GM21367 (cell line): Measurements from ENCODE around the gene RAB24.
"Not testable (repeated sequence)": the region's sequence is repeated elsewhere in the genome, so short reads cannot be mapped to it uniquely, and the experiment has no call there.

Experiments
- ATAC-seq: cut with Tn5 transposase; IDR thresholded peaks from one replicate; pipeline ENCODE4 v1.9.1; 2021; ENCODE audit not compliant: unreplicated experiment

The RAB24 gene

DNA sequence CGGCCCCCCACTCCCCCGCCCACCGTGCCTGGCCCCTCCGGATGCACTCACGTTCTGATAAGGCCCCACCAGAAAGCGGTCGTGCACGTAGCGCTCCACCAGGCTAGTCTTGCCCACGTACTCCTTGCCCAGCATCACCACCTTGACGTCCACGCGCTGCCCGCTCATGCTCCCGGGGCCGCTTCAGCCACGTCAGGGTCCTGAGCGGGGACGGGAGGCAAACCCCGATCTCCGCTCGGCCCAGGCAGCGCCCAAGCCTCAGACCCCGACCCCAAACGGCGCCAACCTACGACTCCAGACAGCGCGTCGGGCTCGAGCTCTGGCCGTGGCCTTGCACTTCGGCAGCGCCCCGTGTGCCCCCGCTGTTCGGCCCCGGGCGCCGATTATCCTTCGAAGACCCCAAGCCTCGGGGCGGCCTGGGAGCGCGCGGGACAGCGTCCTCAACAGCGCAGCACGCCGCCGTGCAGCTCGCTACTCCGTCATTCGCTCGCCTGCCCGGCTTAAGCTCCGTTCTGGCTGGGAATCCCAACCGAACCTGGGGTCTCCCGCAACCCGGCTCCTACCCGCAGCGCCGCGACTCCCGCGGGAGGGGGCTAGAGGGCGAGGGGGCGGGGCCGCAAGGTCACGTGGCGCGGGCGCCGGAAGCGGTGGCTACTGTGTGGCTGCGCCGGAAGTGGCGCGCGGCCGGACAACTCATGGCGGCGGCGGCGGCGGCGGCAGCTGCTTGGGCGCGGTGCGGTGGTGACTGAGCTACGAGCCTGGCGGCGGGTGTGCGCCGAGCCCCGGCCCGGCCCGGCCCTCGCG, at the start of gene RAB24, which contains the start of gene PRELID1:
TSS of gene RAB24 (minus strand) at position 599 of the 804 bp plus-strand sequence. CDS start at position 168, 431 bp downstream.
TSS of gene PRELID1 (plus strand) at position 679 of the 804 bp plus-strand sequence. CDS start 187 bp downstream, outside the sequence.
- peak; percentile 56 for ATAC-seq

DNA sequence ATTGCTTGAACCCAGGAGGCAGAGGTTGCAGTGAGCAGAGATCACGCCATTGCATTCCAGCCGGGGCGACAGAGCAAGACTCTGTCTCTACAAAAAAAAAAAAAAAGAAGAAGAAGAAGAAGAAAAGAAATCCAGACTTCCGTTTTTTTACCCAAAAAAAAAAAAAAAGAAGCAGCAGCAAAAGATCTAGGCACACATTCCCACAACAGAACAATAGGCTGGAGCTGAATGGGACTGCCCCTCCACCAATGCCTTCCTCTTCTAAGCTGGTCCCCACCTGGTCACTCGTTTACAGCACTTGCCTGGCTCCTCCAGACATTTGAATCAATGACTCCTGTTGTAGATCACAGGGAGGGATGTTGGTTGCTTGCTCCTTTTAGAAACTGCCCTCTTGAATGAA, 49.6 kb upstream of the RAB24 start:
- ATAC-seq = no peak

DNA sequence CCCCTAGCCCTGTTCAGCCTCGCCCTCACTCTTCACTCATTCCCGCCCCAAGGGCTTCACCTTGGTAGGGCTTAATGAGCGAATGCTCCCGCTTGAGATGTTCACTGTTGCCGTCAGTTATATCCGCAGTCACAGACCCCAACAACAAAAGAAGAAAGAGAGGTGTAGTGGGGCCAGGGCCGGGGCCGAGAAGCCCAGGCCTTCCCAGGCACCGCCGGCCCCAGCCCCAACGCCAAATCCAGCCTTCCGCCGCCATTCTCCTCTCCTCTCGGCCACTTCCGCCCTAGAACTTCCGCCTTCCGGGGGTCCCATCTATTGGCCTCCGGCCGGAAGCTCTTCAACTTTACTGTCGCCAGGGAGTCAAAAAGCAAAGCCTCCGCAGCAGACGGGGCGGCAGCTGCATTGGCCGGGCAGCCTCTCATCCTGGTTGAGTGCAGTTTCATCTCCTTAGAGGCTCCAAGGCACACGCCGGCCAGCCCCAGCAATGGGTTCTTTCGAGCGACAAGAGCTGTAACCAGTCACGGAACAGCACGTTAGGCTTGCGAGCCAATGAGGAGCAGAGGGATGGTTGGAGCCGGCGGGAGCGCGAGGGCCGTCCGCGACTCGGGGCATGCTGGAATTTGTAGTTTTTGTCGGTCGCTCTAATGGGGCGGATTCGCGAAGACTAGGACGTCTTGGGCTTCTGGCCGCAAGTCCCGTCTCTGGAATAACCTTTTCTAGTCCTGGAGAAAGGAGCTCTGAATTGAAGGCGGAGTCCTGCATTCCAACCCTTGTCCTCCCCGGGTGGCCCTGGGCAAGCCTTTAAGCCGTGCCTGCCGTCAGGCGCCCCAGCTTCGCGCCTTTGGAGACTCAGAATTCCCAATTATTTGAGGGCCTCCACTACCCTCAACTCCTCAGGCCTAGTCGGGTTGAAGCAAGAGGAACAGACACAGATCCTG, 48.1 kb upstream of the RAB24 start, which contains the start of gene LMAN2:
TSS of gene LMAN2 (minus strand) at position 277 of the 938 bp plus-strand sequence. CDS start at position 256, 21 bp downstream.
- ATAC-seq = peak; percentile 86

DNA sequence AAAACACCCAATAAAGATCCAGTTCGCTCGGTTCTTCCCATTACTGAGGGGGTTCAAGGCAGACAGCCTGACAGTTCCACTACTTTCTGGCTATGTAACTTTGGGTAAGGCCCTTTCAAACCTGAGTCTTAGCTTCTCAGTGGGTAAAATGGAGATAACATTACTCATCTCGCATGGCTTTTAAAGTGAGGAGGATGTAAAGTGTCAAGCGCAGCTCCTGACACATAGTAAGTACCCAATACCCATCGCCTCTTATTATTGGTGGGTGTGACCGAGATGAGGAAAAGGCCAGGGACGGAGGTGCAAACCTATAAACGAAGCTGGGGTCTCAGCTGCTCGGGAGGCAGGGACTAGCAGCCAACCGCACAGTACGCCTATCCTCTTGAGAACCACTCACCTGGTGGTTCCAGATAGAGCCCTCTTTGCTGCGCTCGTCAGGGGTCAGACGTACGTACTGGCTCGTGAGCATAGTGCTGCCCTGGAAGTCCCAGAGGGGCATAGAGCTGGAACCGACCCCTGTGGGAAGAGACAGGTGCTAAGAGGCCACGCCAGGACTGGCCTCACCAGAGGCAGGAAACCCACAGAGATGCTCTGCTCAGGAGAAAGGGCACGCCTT, 47.4 kb upstream of the RAB24 start:
- peak; percentile 6 for ATAC-seq

DNA sequence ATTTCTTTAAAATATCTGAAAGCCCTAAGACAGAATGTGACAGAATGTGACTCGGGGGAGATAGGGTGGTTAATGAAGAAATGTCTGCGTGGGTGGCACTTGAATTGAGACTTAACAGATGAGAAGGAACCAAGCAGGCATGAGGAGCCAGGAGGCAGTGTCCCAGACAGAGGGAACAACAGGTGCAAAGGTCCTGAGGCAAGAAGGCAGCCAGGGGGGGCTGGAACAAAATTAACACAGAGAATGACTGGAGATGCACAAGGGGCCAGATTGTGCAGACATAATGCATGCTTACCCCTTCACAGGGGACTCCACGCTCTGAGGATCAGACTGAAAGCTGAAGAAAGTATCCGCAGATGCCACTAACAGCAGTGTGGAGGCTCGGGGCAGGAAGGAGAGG, 46.2 kb upstream of the RAB24 start:
- ATAC-seq = no peak

DNA sequence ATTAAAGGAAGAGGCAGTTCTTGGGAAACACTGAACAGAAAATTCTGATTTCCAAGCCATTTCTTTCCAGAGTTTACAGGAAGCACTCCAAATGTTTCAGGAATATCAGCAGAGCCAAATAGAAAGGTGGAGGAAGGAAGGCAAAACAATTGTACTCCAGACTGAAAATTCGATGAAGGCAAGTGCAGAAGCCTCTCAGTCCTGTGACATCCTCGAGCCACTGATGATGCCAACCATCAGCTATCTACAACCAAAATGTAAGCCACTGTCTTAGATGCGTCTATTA, 45.8 kb upstream of the RAB24 start:
- ATAC-seq = no peak

DNA sequence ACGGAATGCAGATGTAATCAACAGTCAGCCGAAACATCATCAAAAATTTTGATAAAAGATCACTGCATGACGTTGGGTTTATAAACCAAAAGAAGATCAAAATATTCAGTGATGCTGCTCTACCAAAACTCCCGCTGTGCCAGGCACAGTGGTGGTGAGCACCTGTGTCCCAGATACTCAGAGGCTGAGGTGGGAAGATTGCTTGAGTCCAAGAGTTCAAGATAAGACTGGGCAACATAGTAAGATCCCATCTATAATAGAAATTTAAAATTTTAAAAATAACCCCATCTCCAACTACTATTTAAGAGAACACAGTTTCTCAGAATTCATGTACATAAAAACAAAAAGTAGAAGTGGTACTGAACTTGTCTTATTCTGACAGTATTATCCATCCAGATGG, 44.2 kb upstream of the RAB24 start:
- no peak for ATAC-seq

DNA sequence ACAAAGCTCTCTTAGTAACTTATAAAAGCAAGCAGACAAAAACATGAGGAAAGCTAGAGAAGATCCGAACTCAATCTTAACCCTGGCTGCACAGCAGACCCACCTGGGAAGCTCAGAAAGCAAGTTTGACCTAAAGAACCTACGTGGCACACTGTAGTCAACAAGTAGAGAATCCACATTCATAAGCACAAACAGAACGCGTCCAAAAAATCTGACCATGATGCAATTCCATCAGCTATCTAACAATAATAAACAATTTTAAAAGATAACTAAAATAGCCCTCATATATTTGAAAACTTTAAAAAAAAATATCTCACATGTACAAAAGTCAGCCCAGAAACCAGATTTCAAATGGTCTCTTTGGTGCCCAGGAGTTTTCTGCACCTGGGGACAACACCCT, 43.3 kb upstream of the RAB24 start:
- no peak for ATAC-seq

DNA sequence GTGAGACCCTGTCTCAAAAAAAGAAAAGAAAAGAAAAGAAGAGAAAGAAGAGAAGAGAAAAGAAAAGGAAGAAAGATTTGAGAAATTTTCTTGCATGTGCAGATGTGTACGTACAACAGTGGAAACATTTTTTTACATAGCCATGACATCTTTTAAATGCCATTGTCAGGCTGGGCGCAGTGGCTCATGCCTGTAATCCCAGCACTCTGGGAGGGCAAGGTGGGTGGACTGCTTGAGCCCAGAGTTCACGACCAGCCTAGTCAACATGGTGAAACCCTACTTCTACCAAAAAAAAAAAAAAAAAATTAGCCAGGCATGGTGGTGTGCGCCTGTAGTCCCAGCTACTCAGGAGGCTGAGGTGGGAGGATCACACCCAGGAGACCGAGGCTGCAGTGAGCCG, 41.4 kb upstream of the RAB24 start:
- no peak for ATAC-seq

DNA sequence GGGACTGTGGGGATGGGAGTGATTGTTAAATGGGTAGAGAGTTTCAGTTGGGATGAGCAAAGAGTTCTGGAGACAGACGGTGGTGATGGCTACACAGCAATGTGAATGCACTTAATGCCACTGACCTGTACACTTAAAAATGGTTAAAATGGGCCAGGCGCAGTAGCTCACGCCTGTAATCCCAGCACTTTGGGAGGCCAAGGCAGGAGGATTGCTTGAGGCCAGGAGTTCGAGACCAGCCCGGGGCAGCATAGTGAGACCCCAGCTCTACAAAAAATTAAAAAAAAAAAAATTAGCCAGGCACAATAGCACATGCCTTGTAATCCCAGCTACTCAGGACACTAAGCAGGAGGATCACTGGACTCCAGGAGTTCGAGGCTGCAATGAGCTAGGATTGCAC, 40.3 kb upstream of the RAB24 start:
- no peak for ATAC-seq

DNA sequence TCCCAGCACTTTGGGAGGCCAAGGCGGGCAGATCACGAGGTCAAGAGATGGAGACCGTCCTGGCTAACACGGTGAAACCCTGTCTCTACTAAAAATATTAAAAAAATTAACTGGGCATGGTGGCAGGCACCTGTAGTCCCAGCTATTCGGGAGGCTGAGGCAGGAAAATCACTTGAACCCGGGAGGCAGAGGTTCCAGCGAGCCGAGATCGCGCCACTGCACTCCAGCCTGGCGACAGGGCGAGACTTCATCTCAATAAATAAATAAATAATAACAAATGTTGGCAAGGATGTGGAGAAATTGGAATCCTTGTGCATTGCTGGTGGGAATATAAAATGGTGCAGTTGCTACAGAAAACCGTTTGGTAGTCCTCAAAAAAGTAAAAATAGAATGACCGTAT, 39.5 kb upstream of the RAB24 start:
- not testable (repeated sequence) for ATAC-seq

DNA sequence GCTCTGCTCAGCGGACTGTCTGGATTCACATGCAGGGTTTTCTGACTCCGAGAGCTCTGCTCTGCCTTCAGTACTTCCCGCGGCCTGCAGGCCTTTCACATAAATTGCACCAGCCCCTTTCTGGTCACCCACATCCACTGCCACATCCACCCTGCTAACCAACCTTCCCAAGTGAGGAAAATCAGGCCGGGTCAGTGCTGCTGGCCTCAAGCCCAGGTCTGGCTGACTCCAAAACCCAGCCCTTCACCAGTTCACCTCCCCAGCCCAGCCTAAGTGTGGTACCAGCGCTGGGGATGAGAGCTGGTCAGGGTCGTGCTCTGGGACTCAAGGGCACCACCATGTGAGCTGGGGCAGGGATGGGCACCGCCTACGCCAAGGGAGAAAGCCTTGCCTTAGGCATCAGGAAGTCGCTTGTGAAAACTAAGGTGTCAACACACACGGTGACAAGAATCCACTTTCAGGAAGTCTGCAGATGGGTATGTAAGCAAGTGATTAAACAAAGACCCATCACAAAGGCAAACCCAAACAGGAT, 35.7 kb upstream of the RAB24 start:
- ATAC-seq = no peak

DNA sequence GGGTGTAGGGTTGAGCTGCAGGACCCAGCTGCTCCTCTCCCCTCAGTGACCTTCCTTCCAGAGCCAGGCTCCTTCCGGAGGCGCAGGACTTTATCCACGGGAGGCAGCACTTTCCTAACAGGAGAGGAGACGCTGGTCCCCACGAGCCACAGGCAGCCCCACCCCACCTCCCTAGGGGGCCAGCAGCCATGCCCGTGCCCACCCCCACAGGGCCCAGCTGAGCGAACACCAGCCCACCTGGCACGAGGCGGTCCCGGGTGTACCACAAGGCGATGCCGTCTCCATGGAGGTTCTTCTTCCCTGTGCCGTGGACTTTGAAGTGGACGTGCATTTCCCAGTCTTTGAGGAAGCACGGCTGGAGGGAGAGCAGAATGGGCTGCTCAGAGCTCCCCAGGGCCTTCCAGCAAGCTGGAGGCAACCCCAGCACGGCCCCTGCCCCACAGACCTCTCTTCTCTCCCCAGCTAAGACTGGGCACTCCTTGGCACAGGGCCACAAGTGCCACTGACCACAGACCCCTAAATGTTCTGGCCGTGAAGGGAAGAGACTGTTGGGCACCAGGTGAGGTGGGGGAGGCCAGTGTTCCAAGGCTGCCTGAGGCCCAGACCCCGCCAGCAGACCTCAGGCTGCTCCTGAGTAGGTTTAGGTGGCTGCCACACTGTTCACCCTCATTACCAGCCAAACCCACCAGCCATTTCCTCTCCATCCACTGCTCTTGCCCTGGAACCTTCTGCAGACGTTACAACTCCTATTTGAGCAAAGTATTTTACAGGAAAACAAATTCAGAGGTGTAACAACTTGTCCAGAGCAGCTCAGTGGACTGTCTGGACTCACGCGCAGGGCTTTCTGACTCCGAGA, 35.0 kb upstream of the RAB24 start:
- ATAC-seq = no peak

DNA sequence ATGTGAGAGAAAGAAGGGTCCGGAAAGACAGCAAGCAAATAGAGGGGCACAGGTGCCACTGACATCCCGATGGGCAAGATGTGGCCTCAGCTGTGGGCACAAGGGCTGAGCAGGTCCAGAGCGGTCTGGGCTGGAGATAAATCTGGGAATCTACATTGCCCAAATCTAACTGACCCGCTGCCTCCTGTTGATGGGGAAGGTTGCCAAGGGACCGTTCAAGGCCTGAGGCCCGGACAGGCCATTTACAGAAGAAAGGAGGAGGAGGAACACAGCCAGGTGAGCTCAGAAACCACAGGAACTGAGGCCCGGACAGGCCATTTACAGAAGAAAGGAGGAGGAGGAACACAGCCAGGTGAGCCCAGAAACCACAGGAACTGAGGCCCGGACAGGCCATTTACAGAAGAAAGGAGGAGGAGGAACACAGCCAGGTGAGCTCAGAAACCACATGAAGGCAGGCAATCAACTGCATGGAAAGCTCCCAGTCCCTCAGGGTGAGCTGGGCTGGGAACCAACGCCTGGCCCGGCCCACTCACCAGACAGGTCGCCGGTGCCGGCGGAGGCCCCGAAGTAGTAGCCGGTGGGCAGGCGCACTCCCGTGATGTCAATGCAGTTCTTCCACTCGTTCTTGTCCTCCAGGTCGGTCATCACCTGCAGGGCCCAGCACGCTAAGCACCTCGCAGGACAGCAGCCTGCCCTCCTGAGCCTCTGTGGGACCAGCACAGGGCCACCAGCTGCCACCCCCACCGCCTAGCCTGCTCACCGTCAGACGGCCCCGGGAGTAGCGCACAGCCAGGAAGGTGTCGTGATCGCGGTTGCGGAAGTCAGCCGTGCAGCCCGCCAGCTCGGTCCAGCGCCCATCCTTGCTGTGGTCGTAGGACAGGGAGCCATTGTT, 33.3 kb upstream of the RAB24 start:
- no peak for ATAC-seq

DNA sequence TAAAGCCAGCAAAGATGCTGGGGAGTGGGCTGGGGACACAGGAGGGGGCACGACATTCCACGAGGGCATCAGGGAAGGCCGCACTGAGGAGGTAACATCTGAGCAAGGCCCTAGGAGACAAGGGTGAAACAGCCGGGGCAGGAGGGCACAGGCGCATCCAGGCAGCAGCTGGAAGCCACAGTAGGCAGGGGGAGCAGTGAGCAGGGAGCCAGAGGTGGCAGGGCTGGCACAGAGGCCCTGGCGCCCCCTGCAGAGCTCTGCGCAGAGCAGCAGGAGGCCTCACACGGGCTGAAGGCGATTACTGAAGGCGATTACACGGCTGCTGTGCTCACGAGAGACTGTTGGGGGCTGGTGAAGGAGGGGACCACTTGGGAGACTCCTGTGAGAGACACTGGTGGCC, 32.6 kb upstream of the RAB24 start:
- ATAC-seq = no peak

DNA sequence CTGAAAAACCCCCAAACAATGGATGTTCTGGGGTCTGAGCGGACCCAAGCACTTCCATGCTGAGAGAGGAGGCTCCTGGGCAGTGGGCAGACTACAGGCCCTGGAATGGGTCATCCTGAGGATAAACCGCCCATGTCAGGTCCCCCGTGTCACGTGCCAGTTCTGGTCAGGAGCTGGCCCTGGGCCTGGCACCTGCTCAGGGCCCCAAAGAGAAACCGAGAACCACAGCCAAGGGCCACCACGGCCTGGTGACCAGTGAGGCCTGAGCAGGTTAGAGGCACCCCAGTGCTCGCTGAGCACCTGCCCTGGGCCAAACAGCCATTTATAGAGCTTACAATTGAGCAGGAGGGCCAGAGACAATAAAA, 32.2 kb upstream of the RAB24 start:
- no peak for ATAC-seq

DNA sequence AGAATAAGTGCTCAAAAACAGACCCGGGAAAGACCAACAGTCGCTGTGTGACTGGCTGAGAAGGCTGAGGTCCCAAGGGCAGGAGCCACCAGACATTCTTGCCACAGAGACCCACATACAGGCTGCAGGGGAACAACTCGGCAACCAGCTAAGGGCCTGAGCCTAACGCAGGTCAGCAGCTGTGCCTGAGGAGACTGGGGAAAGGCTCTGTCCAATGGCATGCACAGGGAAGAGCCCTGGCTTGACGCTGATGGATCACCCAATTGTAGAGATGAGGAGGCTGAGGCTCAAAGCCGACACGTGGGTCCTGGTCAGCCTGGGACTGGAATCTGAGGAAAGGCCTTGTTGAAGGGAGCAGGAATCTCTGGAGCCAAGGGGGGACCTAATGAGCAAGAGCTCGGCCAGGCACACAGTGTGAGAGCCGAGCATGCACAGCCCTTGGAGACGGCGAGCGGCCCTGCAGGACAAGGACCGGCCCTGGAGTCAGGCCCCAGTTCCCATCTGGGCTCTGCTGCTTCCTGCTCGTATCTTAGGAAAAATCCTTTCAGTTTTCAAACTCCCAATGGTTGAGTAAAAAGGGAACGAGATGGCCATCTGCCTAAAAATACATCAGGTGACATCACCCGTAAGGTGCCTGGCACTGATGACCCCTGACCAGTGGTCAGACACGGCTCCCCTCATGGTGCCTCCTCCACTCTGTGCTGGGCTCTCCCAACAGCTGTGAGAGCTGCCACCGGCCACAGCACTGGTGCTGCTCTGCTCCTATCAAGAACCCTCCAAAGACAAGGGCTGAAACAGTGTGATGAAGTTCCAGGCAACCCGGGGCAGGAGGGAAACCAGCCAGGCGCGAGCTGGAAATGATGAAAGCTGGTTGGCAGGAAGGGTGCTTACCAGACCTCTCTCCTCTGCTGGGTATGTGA, 31.5 kb upstream of the RAB24 start:
- no peak for ATAC-seq

DNA sequence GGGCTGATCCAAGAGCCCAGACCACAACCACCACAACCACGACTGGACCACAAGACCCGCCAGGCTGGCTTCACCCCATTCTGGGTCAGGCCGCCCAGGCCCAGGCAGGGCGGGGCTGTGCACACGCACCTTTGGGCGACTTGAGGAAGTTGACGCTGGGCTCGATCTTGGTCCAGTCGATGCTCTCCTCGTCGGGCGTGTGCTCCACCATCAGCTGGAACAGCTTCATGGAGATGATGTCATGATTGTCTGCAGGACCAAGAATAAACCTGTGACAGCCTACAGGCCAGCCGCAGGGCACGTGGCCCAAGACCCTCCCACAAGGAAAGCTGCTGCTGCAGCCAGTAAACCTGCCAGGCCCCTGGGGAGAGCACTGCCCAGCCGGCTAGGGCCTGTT, 30.6 kb upstream of the RAB24 start:
- no peak for ATAC-seq
